Endodermal cell (in vitro differentiated cells): ENCODE measurements around the gene TRPM6. TPM values are rescaled to one million over a fixed set of nuclear protein-coding genes. Genes with fewer than 3 reads are reported as not detected.
"Not testable (repeated sequence)": the region's sequence is repeated elsewhere in the genome, so short reads cannot be mapped to it uniquely, and the experiment has no call there.

Experiments
- DNase-seq: peaks from one replicate; pipeline ENCODE4 v3.0.0-alpha.2; 2017
- H3K27ac ChIP-seq: 2 replicates; pipeline ENCODE4 v1.5.1; 2013; ENCODE audit warnings: mild to moderate bottlenecking, low read depth, low read length, moderate library complexity
- H3K27me3 ChIP-seq: 2 replicates; pipeline ENCODE4 v1.6.1; 2013; ENCODE audit warnings: mild to moderate bottlenecking, low read length, moderate library complexity; ENCODE audit not compliant: insufficient read depth, control insufficient read depth, poor library complexity, severe bottlenecking
- H3K36me3 ChIP-seq: 2 replicates; pipeline ENCODE4 v1.7.0; 2013; ENCODE audit warnings: mild to moderate bottlenecking, low read length, moderate library complexity; ENCODE audit not compliant: control insufficient read depth, insufficient read depth
- H3K4me1 ChIP-seq: one replicate; pipeline ENCODE4 v1.7.0; 2013; ENCODE audit warnings: low read length; ENCODE audit not compliant: control insufficient read depth, insufficient read depth
- H3K4me3 ChIP-seq: 2 replicates; pipeline ENCODE4 v1.5.1; 2013; ENCODE audit warnings: mild to moderate bottlenecking, low read length, moderate library complexity
- H3K9ac ChIP-seq: 2 replicates; pipeline ENCODE4 v1.6.1; 2013; ENCODE audit warnings: mild to moderate bottlenecking, low read length, moderate library complexity; ENCODE audit not compliant: poor library complexity, severe bottlenecking; ENCODE audit errors: extremely low read depth
- H3K9me3 ChIP-seq: 2 replicates; pipeline ENCODE4 v1.6.1; 2013; ENCODE audit warnings: mild to moderate bottlenecking, low read length, moderate library complexity; ENCODE audit not compliant: control insufficient read depth
- H3K27ac Mint-ChIP-seq: 2 replicates; pipeline ENCODE4 v1.8.0; 2020; ENCODE audit warnings: mixed read lengths
- H3K27me3 Mint-ChIP-seq: 2 replicates; pipeline ENCODE4 v1.8.0; 2021; ENCODE audit warnings: mild to moderate bottlenecking, mixed read lengths; ENCODE audit not compliant: insufficient read depth
- H3K36me3 Mint-ChIP-seq: 2 replicates; pipeline ENCODE4 v1.8.0; 2020; ENCODE audit warnings: low read depth, mixed read lengths
- H3K4me1 Mint-ChIP-seq: 2 replicates; pipeline ENCODE4 v1.8.0; 2020; ENCODE audit warnings: mixed read lengths
- H3K4me3 Mint-ChIP-seq: 2 replicates; pipeline ENCODE4 v1.8.0; 2020; ENCODE audit warnings: mild to moderate bottlenecking, moderate library complexity, mixed read lengths
- H3K9me3 Mint-ChIP-seq: 2 replicates; pipeline ENCODE4 v1.8.0; 2020; ENCODE audit warnings: mild to moderate bottlenecking, mixed read lengths
- WGBS, 2 experiments: methylation state at CpG; one replicate each; pipeline versions ENCODE4 v1.1.5 to v1.1.7; 2013; ENCODE audit warnings: missing lambda C conversion rate in 2 of 2, mixed read lengths in 1 of 2; ENCODE audit not compliant: insufficient coverage in 1 of 2, insufficient read length in 1 of 2; 5-methylcytosine and 5-hydroxymethylcytosine counted together
- total RNA-seq, 2 donors: library from RNA; stranded (reverse); fragmentation: NEBNext Ultra II Directional in 1 of 2; extraction: Animal tissue kit (Norgen Biotek cat#: 25700) in 1 of 2; gene quantifications; 2 replicates in 1 of 2; 3 replicates in 1 of 2; pipeline ENCODE4 v1.2.1, GENCODE V29; 2021
- TF ChIP-seq, protein P1 (sequence below): fragments of 200-600 bp; sonication (generic); conservative IDR thresholded peaks from 2 replicates; pipeline ENCODE4 v1.5.0; 2021; ENCODE audit warnings: antibody characterized with exemption, mild to moderate bottlenecking

Gene TRPM6
- total RNA-seq, 2 donors from 2014 or later: 1.2 to 1.7 TPM

DNA sequence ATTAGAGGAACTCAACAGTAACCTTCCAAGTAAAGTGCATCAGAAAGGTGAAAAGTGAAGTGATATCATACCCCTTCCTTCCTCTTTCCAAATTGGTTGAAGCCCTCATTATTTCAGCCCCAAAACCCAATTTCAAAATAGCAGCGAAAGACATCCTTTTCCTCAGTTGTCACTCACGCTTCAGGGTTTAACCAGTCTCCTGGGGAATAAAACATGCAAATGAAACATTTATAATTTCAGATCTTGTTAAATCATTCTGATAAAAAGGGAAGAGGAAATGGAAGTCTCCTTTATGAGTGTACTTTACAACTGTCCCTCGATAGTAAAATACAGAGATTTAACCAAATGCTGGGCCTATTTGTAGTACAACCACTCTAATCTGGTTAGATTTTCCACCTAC, 22.5 kb downstream of the TRPM6 start:
- H3K9me3 ChIP-seq: no peaks in the 10 kb centered on the region
- DNase-seq: no peak
- H3K27ac Mint-ChIP-seq: no peak overlapping the region
- no peaks in the 10 kb centered on the region for H3K36me3 ChIP-seq
- H3K9me3 Mint-ChIP-seq: no peaks in the 10 kb centered on the region
- H3K4me1 ChIP-seq: no peaks in the 10 kb centered on the region
- TF ChIP-seq, protein P1, sequence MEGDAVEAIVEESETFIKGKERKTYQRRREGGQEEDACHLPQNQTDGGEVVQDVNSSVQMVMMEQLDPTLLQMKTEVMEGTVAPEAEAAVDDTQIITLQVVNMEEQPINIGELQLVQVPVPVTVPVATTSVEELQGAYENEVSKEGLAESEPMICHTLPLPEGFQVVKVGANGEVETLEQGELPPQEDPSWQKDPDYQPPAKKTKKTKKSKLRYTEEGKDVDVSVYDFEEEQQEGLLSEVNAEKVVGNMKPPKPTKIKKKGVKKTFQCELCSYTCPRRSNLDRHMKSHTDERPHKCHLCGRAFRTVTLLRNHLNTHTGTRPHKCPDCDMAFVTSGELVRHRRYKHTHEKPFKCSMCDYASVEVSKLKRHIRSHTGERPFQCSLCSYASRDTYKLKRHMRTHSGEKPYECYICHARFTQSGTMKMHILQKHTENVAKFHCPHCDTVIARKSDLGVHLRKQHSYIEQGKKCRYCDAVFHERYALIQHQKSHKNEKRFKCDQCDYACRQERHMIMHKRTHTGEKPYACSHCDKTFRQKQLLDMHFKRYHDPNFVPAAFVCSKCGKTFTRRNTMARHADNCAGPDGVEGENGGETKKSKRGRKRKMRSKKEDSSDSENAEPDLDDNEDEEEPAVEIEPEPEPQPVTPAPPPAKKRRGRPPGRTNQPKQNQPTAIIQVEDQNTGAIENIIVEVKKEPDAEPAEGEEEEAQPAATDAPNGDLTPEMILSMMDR: no peak
- peaks cover 29% of the 10 kb centered on the region for H3K27me3 Mint-ChIP-seq
- H3K36me3 Mint-ChIP-seq: no peaks in the 10 kb centered on the region
- peaks cover 7% of the 10 kb centered on the region for H3K4me1 Mint-ChIP-seq
- no peak overlapping the region for H3K4me3 ChIP-seq
- H3K9ac ChIP-seq: no peak overlapping the region
- peaks cover 24% of the 10 kb centered on the region for H3K27me3 ChIP-seq
- 83 to 100% methylated on average over 1 to 3 of the region's 3 CpGs for WGBS, 2 experiments
- no peak overlapping the region for H3K4me3 Mint-ChIP-seq
- no peak overlapping the region for H3K27ac ChIP-seq

DNA sequence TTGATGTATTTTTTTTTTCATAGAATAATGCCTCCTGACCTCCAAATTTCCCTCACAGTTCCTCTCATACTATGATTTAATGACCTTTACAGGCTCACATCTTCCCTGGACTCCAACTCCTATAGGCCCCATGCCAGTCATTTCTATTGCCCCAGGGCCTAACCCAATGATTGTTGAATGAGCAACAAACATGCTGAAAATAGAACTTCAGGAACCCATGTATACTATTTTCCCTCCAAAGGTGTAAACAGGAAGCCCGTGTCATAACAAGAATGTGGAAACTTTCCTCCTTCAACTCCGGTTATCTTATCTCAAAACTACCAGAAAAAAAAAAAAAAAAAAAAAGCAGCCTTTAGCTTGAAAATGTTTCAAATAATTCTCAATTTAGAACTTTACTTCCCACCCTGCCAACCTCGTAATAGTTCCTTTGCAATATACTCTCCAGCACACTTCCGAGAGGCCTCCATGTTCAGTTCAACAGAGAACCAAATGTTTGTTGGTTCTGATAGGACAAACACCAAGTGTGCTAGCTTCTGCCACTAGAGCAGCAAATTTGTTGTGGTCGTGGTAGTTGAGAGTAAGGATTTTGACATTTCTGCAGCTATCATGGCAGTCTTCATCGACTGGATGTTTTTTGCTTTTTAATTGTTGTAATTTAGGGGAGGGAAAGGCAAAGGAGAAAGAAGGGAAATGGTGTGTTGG, 25.8 kb downstream of the TRPM6 start:
- Mint-ChIP-seq H3K4me3 (no peak overlapping the region), H3K9me3 (no peaks in the 10 kb centered on the region), H3K27ac (no peak overlapping the region), H3K27me3 (peaks cover 4% of the 10 kb centered on the region), H3K4me1 (peaks cover 11% of the 10 kb centered on the region), H3K36me3 (no peaks in the 10 kb centered on the region)
- no peaks in the 10 kb centered on the region for H3K36me3 ChIP-seq
- 83 to 90% methylated on average over 2 to 6 of the region's 6 CpGs for WGBS, 2 experiments
- no peaks in the 10 kb centered on the region for H3K9me3 ChIP-seq
- TF ChIP-seq, protein P1: no peak
- no peak overlapping the region for H3K9ac ChIP-seq
- H3K27ac ChIP-seq: no peak overlapping the region
- H3K27me3 ChIP-seq: peaks cover 2% of the 10 kb centered on the region
- H3K4me1 ChIP-seq: no peaks in the 10 kb centered on the region
- H3K4me3 ChIP-seq: no peak overlapping the region
- DNase-seq: no peak

DNA sequence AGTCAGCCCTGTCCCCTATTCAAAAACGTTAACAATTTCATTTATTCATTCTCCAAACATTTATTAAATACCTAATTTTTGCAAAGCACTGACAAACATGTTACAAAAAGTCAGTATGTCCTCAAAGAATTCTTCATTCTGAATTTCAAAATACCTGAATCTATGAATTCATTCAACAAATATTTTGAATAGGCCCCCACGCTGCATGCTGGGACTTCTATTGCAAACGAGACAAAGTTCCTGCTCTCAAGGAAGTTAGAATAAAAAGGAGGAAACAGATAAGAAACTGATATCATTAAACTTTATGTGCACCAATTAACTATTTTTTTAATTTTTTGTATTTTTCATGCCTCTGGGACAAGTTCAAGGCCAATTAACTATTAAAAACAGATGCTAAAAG, 26.6 kb downstream of the TRPM6 start:
- peaks cover 11% of the 10 kb centered on the region for H3K4me1 Mint-ChIP-seq
- Histone ChIP-seq H3K9me3 (no peaks in the 10 kb centered on the region), H3K9ac (no peak overlapping the region), H3K36me3 (no peaks in the 10 kb centered on the region), H3K4me1 (no peaks in the 10 kb centered on the region), H3K4me3 (no peak overlapping the region), H3K27ac (no peak overlapping the region), H3K27me3 (no peaks in the 10 kb centered on the region)
- no peak overlapping the region for H3K27ac Mint-ChIP-seq
- H3K36me3 Mint-ChIP-seq: no peaks in the 10 kb centered on the region
- peaks cover 4% of the 10 kb centered on the region for H3K27me3 Mint-ChIP-seq
- WGBS, 2 experiments: 81 to 100% methylated on average over 1 to 3 of the region's 3 CpGs
- DNase-seq: no peak
- no peak overlapping the region for H3K4me3 Mint-ChIP-seq
- TF ChIP-seq, protein P1: no peak
- H3K9me3 Mint-ChIP-seq: no peaks in the 10 kb centered on the region

DNA sequence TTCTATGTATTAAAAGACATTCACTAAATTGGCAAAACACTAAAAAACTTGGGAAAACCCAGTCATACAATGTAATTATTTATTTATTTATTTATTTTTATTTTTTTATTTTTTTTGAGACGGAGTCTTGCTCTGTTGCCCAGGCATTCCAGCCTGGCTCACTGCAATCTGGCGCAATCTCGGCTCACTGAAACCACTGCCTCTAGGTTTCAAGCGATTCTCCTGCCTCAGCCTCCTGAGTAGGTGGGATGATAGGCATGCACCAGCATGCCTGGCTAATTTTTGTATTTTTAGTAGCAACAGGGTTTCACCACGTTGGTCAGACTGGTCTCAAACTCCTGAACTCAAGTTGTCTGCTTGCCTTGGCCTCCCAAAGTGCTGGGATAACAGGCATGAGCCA, 27.5 kb downstream of the TRPM6 start:
- peaks cover 11% of the 10 kb centered on the region for H3K4me1 Mint-ChIP-seq
- not testable (repeated sequence) for H3K9me3 Mint-ChIP-seq, H3K4me1 ChIP-seq, H3K27me3 ChIP-seq, H3K27me3 Mint-ChIP-seq, H3K27ac Mint-ChIP-seq, H3K9ac ChIP-seq, H3K4me3 Mint-ChIP-seq, H3K36me3 Mint-ChIP-seq, H3K27ac ChIP-seq, DNase-seq, H3K9me3 ChIP-seq, H3K36me3 ChIP-seq, H3K4me3 ChIP-seq
- whole genome bisulfite sequencing, 2 experiments: 75 to 97% methylated on average over 1 to 5 of the region's 5 CpGs
